HG02759 (cell line): ENCODE data around the gene MICAL3.

Experiments used
- ATAC-seq: cut with Tn5 transposase; IDR thresholded peaks from one replicate; pipeline ENCODE4 v1.9.1; 2021; ENCODE audit warnings: mild to moderate bottlenecking, moderate library complexity; ENCODE audit not compliant: unreplicated experiment

MICAL3 gene

DNA sequence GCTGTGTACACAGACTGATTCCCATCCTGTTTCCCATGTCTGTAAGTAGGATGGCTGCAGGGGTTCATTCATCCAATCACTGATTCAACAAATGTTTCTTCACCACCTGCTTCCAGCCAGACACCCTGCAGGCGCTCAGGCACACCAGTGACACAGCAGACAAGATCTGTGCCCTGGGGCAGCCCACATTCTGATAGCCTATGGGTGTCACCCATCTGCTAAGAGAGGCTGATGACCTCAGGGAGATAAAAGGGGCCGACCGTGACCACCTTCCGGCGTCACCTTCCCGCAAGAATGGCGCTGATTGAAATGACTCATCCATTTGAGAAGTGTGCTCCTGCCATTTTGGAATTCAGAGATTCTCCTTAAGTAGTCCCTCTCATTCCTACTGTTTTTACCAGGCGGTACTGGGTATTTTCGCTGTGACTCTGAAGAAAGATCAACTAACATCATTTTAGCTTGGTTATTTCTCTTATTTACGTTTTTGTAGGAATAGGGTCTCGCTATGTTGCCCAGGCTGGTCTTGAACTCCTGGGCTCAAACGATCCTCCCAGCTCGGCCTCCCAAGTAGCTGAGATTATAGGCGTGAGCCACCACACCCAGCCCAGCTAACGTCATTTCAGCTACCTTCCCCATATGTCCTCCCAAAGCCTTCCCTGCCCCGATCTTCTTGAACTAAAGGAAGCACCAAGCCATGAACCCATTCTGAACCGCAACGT is 176.8 kb downstream of the MICAL3 start:
- ATAC-seq, result no peak

DNA sequence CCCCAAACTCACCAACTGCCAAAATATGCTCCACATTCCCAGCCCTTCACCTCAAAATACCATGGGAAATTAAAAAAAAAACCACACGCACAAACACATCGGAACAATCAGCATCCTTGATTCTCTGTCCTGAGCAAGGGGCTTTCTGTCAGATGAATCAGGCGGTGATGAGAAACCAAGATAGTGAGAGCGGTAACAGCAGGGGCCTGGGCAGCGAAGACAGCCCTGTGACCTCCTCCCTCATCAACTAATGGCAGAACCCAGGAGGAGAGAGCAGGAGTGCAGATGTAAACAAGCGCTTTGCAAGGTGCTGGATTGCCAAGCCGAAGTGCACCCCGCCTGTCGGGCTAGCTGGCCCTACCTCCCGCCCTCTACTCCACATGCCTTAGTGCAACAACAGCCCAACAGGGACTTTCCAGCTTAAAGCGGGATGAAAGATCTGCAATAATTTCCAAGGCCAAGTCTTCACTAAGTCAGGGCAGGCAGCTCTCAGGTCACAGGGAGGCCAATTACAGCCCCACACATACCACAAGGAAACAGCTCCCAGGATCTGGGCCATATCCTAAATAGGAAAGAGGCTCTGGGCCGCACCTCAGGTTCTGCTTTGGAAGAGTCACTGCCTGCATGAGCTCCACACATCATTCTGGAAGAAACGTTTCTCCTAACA is 177.9 kb downstream of the MICAL3 start:
- ATAC-seq, result no peak

- ATAC-seq, result no peak
Measured at GRCh38 chr22:17845790-17846189, 178.6 kb downstream of the MICAL3 start.

DNA sequence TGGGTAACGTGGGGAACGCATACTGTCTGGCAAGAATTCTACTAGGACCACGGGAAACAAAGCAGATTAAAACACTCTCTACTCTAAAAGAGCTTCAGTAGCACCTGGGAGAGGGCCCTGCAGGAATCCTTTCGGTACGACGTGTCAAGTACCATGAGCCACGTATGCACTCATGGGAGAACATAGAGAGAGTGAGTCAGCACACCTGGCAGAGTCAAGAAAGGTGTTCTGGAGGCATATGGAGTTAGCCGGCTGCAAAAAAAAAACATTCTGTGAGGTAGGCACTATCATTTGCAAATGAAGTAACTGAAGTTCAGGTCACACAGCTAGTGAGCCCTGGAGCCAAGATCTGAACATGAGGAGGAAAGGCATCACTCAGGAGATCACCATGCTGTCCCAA is 179.0 kb downstream of the MICAL3 start:
- ATAC-seq, result no peak

DNA sequence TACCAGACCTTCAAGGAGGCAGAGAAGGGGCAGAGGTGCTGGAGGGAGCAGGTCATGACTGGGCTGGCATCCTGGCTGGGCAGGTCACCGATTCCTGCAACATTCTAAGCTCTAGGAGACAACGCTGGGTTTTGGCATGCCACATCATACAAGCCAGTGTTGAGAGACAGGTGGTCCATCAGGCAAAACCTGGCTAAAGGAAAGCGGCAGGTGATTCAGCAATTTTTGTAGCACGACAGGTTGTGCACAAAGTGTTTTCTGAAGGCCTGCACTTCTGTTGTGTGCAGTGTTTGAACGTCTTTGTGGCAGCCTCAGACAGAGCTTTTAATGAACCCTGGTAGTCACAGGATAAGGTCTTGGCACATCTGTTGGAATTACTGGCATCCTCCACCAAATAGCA is 180.2 kb downstream of the MICAL3 start:
- no peak for ATAC-seq

- ATAC-seq, result no peak
Measured at GRCh38 chr22:17842386-17842785, 182.0 kb downstream of the MICAL3 start.

DNA sequence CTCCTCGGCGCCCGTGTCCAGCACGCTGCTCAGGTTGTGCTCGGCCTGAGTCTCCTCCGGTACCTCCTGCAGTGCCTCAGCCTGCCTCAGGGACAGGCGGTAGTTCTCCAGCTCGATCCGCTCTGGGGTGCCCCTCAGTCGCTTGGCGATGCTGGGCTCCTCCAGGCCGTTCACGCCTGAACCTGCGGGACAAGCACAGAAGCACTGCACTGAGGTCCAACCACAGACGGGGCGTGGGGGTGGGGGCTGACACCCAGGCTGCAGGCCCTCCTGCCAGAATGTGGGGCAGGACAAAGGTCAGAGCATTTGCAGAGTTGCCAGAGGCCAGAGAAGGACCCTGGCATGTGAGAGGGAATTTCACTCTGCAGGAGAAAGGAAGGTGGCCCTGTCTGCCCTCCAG is 182.5 kb downstream of the MICAL3 start:
- no peak for ATAC-seq

GRCh38 chr22:17838180-17838865 is 186.0 kb downstream of the MICAL3 start:
- ATAC-seq, result no peak

DNA sequence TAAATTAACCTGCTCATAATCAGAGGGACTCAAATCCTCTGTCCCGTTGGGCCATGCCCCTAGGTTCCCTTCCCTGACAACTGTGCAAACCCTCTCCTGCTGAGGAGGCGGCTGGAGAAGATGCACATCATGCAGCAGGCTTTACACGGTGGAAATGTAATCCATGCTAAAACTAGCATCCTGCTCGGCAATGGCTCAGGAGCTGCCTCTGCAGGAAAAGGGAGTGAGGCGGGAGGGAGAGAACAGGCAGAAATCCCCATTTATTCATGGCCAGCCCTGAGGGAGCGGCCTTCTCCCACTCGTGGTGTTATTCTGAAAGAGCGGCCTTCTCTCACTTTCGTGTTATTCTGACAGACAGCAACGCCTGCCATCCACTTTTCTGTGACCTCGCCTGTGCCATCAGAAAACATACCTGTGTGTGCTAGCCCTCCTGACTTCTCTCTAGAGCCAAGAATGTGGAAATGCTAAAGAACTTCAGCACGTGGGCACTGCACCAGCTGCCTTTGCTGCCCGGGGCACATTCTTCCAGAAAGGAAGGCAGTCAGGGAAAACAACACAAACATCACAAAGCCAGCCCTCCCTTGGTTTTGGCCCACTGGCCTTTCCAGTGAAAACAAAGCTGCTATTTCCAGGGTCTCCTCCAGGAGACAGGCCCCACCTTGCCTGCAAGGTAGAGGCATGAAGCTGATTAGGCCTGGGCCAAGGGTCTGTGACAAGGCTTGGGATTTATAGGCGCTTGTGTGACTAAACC is 187.2 kb downstream of the MICAL3 start:
- ATAC-seq, result no peak

GRCh38 chr22:17835256-17835655 is 189.1 kb downstream of the MICAL3 start:
- ATAC-seq, result no peak

DNA sequence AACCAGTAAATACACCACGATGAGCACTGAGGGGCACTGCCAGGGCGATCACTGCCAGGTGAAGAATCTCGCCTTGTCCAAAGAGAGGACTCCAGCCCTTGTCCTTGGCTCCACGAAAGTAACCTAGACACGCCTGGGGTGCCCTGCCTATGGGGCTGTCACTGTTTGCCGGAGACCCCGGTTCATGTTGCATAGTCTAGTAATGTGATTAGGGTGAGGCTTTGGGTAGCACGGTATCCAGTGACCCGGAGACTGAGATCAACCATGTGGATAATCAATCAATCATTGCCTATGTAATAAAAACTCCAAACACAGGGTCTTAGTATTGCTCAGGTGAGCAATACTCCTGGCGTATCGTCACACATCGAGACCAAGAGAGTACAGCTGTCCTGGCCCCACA is 190.9 kb downstream of the MICAL3 start:
- no peak for ATAC-seq

GRCh38 chr22:17832665-17833064 is 191.7 kb downstream of the MICAL3 start:
- no peak for ATAC-seq

GRCh38 chr22:17831501-17832251 is 192.7 kb downstream of the MICAL3 start:
- no peak for ATAC-seq

- ATAC-seq, result peak; percentile 73
Measured at GRCh38 chr22:17830043-17830961, 194.1 kb downstream of the MICAL3 start.

DNA sequence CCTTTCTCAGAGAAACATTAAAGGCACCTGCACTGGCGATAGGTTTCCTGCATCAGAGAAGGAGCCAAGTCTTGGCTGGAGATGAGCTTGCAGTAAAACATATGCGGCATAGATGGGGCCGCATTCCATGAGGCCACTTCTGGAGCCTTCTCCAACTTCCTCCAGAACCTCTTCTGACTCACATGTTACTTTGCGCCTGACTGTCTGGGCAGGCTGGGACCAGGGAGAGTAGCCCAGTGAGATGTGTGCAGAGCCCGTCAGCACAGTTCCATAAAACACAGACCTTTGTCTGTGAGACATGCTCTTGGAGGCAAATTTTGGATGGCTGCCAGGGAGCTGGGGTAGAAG is 194.7 kb downstream of the MICAL3 start:
- no peak for ATAC-seq

GRCh38 chr22:17828502-17829080 is 195.8 kb downstream of the MICAL3 start:
- ATAC-seq, result no peak

- ATAC-seq, result no peak
Measured at GRCh38 chr22:17827466-17827865, 196.9 kb downstream of the MICAL3 start.

DNA sequence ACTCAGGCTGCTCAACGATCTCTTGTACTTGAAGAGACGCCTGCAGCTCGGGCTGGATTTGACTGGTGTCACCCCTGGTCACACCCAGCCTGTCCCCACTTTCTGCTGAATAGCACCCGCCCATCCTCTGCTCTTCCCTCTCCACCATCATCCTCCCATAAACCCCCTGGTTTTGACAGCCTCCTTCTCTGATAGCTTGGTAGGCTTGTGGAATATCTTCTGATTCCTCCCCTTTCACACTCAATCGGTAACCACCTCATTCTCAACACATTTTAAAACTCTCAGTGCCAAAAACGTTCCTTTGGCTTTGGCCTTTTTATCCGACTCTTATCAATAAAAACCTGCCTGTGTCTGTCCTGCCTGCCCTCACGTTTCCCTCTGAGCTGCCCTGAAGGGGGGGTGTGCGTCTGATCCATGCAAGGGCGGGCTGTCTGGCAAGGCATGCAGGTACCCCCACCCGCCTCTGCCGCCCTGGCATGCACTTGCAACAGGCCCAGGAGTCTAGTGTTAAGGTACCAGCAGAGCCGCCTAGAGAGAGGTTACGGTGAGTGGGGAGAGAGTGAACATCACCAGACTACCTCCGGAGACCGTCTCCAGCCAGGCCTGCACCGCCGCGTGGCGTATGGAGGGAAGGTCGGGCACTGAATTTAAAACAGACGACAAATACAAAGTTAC is 198.3 kb downstream of the MICAL3 start:
- no peak for ATAC-seq

- no peak for ATAC-seq
Measured at GRCh38 chr22:17824457-17824856, 199.9 kb downstream of the MICAL3 start.
